Stimulated activated CD8-positive, alpha-beta memory T cell treated with anti-CD3 and anti-CD28 coated beads, Interleukin-15, amount 100 ng/mL, for 1 hour (primary cell): ENCODE results near the gene MUC6.

Experiments used
- DNase-seq: peaks from one replicate; pipeline ENCODE4 v3.0.0-alpha.2; 2020; ENCODE audit warnings: low read depth

MUC6 gene

GRCh38 chr11:1036303-1036923 lies at the start of gene MUC6:
Gene MUC6 (minus strand): TSS chr11:1036718. CDS start chr11:1036655, 63 bp downstream.
- no peak for DNase-seq

- DNase-seq: no peak
Observed at GRCh38 chr11:1085440-1086170, 49.1 kb upstream of the MUC6 start.

- DNase-seq: no peak
Observed at GRCh38 chr11:1084561-1085439, 48.3 kb upstream of the MUC6 start.

GRCh38 chr11:1083621-1084551 lies 47.4 kb upstream of the MUC6 start:
- no peak for DNase-seq

GRCh38 chr11:1082728-1083620 lies 46.5 kb upstream of the MUC6 start:
- DNase-seq: no peak

GRCh38 chr11:1082346-1082727 lies 45.8 kb upstream of the MUC6 start:
- DNase-seq: no peak

GRCh38 chr11:1081601-1082311 lies 45.2 kb upstream of the MUC6 start:
- DNase-seq: no peak

GRCh38 chr11:1078191-1078601 lies 41.7 kb upstream of the MUC6 start:
- no peak for DNase-seq

- no peak for DNase-seq
Observed at GRCh38 chr11:1077417-1078119, 41.0 kb upstream of the MUC6 start.

GRCh38 chr11:1077033-1077416 lies 40.5 kb upstream of the MUC6 start:
- no peak for DNase-seq

GRCh38 chr11:1076061-1076665 lies 39.6 kb upstream of the MUC6 start:
- no peak for DNase-seq

GRCh38 chr11:1075341-1075911 lies 38.9 kb upstream of the MUC6 start:
- DNase-seq: no peak

- DNase-seq: no peak
Observed at GRCh38 chr11:1074244-1075221, 38.0 kb upstream of the MUC6 start, which contains the start of gene MUC2. Gene MUC2 (plus strand): TSS chr11:1074874.

GRCh38 chr11:1073851-1074243 lies 37.3 kb upstream of the MUC6 start:
- DNase-seq: no peak

- no peak for DNase-seq
Observed at GRCh38 chr11:1073261-1073724, 36.8 kb upstream of the MUC6 start.

GRCh38 chr11:1072821-1073231 lies 36.3 kb upstream of the MUC6 start:
- no peak for DNase-seq
